Medulla oblongata (tissue), 1 donor: ENCODE measurements around the gene NOC4L.

Experiments
- DNase-seq: peaks from one replicate; pipeline ENCODE4 v3.0.0-alpha.2; 2015; ENCODE audit errors: extremely low spot score

The NOC4L gene

DNA sequence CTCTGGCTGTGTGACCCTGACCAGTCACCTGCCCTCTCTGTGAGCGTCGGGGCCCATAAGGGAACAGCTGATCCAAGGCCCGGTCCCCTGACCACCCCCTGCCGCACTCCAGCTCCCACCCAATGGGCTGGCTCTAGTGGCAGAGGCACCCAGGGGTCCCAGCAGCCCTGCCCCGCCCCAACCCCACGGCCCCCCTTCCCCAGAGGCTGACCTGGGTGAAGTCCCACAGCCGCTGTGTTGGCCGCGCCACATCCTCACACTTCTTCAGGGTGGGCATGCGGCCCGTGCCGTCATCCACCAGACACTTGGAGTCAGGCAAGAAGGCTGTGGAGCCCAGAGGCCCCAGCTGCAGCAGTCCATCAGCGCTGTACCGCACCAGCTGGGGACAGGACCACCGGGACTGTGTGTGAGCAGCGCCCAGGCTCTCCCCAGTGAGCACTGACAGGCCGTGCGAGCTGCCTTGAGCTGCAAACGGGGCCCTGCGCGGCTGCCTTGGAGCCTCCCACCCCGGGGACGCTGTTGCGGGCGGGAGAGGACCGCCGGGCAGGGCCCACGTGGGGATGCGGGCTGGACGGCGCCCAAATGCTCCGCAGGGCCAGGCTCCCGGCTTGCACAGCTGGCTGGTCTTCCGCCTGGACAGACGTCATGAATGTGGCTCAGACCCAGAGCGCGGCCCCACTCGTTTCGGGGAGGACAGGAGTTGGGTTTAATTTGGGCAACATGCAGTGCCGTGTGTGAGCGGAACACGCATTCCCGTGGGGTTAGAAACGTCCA is 53.5 kb downstream of the NOC4L start:
- DNase-seq: peak; percentile 41

DNA sequence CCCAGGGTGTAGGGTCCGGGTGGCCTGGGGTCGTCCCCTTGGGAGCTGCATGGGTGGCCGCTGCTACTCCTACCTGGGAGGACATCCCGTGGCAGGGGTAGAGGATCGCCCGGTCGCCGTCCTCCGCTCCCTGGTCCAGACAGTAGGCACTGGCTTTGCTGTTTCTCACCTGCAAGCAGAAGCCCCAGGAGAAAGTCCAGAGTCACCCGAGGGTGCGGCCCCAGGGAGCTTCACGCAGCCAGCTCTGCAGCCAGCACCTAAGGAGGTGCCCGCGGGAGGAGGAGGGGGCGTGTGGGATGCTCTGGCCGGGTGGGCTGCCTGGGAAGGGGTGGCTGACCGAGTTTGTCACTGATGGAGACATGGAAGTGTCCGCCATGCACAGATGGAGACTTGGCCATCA is 54.8 kb downstream of the NOC4L start:
- DNase-seq: no peak

DNA sequence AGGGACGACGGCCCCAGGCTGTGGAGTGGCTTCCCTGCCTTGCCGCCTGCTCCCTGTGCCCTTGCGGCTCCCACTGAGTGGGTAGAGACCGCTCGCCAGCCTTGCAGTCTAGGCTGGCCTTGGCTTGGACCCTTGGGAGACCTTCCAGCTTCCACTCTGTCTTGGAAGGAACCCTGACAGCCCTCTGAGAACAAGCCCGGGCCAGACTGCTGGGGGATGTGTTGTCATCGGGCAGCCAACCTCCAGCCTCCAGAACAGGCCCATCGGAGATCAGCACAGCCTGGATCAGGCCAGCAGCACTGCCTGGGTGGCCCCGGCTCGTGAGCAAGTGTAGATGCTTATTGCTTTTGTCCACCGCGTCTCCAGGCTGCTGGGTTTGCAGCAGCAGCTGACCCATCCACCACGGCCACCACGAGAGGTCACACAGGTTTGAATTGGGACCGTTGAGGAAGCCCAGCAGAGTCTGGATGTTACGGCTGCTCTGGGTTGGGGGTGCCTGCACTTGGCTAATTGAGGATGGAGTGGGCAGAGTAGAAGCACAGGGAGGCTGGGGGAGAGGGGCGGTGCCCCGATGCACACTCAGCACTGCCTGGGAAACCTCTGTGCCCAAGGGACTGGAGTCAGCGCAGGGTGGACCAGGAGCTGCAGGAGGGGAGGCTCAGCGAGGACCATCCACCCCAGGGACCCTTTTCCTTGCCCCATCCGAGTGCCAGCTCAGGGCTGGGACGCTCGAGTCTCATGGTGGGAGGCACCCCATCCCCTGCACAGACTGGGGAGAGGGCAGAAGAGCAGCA is 55.5 kb downstream of the NOC4L start:
- DNase-seq: peak; percentile 35

DNA sequence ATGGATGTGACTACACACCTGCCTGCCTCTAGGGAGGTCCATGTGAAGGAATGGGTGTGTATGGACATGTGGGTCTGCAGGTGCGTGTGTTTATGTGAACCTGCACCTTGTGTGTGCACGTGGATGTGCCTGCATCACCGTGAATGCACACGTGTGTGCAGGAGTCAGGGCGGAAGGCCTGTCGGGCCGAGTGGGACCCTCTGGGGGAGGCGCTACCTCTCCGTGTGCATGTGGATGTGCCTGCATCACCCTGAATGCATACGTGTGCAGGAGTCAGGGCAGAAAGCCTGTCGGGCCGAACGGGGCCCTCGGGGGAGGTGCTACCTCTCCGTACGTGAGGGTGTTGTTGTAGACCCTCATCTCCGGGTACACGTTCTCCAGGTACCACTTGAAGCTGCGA is 56.5 kb downstream of the NOC4L start:
- no peak for DNase-seq

DNA sequence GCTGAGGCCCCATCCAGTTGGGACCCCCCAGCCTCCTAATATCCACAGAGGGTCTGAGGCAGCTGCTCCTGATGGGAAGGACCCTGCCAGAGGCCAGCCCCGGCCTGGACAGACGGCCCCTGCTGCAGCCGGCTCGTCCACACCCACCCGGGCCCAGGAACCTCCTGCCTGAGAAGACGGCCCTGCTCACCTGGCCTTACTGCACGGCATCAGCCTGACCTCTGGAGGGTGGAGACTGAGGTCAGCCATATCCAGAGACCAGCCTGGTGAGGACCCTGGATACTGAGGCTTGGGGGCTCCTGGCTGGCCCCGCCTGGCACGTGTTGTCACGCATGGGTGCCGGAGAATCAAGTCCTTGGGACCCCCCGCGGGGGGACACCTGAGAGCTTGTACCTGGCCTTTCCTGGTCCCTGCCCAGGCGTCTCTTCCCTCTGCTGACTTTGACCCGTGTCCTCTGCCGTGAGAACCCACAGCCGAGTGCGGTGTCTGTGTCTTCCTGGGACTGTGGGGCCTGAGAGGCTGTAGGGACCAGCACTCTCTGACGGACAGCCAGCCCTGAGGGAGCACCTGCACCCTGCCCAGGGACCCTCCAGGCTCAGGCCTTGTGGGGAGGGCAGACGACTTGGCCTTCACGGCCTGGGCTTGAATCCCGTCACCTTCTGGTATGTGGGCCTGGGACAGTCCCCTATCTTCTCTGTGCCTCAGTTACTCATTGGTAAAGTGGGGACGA is 57.3 kb downstream of the NOC4L start:
- no peak for DNase-seq
